ENCODE measurements around the gene AP1G1.

DNA sequence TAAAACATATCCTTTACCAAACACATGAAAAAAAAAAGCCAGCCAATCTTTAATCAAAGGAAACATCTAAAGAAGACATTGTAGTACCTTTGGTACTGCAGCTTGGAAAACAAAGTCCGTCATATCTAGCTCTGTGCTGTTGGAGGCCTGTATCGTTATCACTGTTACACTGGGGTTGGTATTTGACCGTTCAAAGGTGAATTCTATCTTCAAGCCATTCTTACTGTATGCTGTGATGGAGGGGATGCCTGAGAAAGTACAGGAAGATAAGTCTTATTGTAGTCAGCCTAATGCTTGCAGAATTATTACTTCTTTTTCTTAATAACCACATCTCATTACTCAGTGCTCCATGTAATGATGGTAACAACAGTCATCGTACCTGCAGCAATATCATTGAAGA, 69.8 kb downstream of the AP1G1 start:
- TF ChIP-seq SP1 (IDR thresholded peaks at IDR 0.05; ENCODE audit: low read depth, low read length) (no peak), CEBPB (IDR thresholded peaks at IDR 0.05; ENCODE audit: low read depth, low read length) (no peak)
- TF ChIP-seq, protein P1, sequence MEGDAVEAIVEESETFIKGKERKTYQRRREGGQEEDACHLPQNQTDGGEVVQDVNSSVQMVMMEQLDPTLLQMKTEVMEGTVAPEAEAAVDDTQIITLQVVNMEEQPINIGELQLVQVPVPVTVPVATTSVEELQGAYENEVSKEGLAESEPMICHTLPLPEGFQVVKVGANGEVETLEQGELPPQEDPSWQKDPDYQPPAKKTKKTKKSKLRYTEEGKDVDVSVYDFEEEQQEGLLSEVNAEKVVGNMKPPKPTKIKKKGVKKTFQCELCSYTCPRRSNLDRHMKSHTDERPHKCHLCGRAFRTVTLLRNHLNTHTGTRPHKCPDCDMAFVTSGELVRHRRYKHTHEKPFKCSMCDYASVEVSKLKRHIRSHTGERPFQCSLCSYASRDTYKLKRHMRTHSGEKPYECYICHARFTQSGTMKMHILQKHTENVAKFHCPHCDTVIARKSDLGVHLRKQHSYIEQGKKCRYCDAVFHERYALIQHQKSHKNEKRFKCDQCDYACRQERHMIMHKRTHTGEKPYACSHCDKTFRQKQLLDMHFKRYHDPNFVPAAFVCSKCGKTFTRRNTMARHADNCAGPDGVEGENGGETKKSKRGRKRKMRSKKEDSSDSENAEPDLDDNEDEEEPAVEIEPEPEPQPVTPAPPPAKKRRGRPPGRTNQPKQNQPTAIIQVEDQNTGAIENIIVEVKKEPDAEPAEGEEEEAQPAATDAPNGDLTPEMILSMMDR (IDR thresholded peaks at IDR 0.05; ENCODE audit: control extremely low read depth in 1 of 3, insufficient read depth in 1 of 3, low read depth in 1 of 3, low read length in 3 of 3), result no peak
